GM12891 (cell line): ENCODE data around the gene MSRB1.

Source experiments
- POLR2A ChIP-seq: IDR thresholded peaks from 2 replicates; pipeline ENCODE4 v1.6.1; 2011; ENCODE audit warnings: low read depth, low read length, control low read depth
- POLR2AphosphoS5 ChIP-seq: IDR thresholded peaks from 2 replicates; pipeline ENCODE4 v1.6.1; 2011; ENCODE audit warnings: low read depth, low read length, control low read depth
- POU2F2 ChIP-seq: IDR thresholded peaks from 2 replicates; pipeline ENCODE4 v1.6.1; 2011; ENCODE audit warnings: low read depth, mild to moderate bottlenecking, control low read depth, low read length, moderate library complexity
- SPI1 ChIP-seq: IDR thresholded peaks from 2 replicates; pipeline ENCODE4 v1.6.1; 2011; ENCODE audit warnings: low read depth, low read length, control low read depth
- TAF1 ChIP-seq: IDR thresholded peaks from 2 replicates; pipeline ENCODE4 v1.6.1; 2011; ENCODE audit warnings: low read depth, low read length, control low read depth

DNA sequence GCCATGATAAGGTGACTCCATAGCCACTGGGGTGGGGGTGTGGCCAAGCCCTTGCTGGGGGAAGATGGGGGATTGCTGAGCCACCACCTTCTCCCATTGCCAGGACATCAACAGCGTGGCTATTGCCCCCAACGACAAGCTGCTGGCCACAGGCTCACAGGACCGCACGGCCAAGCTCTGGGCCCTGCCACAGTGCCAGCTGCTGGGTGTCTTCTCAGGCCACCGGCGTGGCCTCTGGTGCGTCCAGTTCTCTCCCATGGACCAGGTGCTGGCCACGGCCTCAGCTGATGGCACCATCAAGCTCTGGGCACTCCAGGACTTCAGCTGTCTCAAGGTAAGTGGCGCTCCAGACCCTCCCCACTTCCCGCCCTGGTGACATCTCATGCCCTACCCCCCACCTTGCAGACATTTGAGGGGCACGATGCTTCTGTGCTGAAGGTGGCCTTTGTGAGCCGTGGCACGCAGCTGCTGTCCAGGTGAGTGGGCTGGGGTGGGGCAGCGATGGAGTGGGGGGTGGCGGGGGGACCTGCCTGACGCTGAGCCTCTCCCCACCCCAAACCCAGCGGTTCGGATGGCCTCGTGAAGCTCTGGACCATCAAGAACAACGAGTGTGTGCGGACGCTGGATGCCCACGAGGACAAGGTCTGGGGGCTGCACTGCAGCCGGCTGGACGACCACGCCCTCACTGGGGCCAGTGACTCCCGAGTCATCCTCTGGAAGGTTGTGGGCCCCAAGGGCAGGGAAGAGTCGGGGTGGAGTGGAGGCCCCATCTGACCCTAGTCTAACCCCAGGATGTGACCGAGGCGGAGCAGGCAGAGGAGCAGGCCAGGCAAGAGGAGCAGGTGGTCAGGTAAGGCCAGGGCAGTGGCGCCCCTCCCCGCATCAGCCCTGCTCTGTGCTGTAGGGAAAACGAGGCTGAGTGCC, 34.2 kb upstream of the MSRB1 start:
- TF ChIP-seq POLR2A = no peak
- no peak for TF ChIP-seq TAF1
- TF ChIP-seq POLR2AphosphoS5 = no peak
- no peak for TF ChIP-seq SPI1
- TF ChIP-seq POU2F2 = no peak
